ENCODE measurements around the gene ADGRL3.

Gene ADGRL3

DNA sequence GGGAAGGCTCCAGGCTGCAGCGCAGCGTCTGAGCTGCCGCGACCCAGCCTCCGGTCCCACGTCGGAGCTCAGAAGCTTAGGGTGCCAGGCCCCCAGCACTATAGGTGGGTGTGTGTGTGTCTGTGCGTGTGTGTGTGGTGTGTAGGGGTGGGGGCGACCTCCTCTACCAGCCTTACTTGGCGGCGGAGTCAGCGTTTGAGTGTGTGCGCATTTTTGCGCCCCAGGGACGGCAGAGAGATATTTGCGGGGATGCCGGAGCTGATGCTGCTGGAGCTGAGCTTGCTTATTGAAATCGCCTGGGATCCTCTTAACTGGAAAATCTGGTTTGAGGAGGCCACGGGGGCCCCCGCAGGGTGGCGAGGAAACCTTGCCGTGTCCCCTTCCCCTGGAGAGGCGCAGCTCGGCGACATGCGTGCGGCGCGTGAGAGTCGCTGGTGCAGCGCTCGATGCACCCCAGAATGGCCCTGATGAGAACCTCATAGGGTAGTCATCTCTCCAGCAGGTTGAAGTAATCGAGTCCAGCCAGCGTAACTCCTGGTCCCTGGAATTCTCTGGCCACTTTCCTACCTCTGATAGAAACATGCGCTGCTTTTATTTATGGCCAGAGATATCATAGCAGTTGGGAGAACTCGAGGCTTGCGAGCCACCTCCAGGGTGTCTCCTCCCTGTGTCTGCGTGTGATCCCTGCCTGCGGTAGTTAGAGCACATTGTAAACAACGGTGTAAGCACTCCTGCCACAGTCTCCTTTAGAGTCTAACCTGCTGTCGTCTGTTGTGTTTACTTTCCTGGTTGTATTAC lies 2.7 kb downstream of the ADGRL3 start:
- Histone ChIP-seq H4K20me1 (ENCODE audit: insufficient read depth, low read length) (no peaks in the 10 kb centered on the region), H3K27ac (ENCODE audit: low read length) (no peak overlapping the region), H3K4me1 (ENCODE audit: insufficient read depth, low read length) (no peaks in the 10 kb centered on the region), H3K36me3 (ENCODE audit: insufficient read depth, low read length) (no peaks in the 10 kb centered on the region), H3K4me2 (ENCODE audit: insufficient read depth, low read length) (no peak overlapping the region), H3K27me3 (ENCODE audit: insufficient read depth, low read length, poor library complexity) (no peaks in the 10 kb centered on the region), H3K9ac (ENCODE audit: low read depth, low read length) (no peak overlapping the region), H3K9me3 (ENCODE audit: insufficient read depth, low read length, severe bottlenecking) (peaks cover 4% of the 10 kb centered on the region), H2AFZ (ENCODE audit: low read depth, low read length) (no peak overlapping the region), H3K79me2 (ENCODE audit: insufficient read depth, low read length) (no peaks in the 10 kb centered on the region), H3K4me3 (ENCODE audit: low read depth in 1 of 2, low read length in 2 of 2) (no peak overlapping the region)
- ATAC-seq (ENCODE audit: insufficient read depth, low read depth) = no peak
- no peak for TF ChIP-seq EZH2 (IDR thresholded peaks at IDR 0.05; ENCODE audit: borderline replicate concordance, low read depth, low read length, severe bottlenecking)
- TF ChIP-seq, protein P1, sequence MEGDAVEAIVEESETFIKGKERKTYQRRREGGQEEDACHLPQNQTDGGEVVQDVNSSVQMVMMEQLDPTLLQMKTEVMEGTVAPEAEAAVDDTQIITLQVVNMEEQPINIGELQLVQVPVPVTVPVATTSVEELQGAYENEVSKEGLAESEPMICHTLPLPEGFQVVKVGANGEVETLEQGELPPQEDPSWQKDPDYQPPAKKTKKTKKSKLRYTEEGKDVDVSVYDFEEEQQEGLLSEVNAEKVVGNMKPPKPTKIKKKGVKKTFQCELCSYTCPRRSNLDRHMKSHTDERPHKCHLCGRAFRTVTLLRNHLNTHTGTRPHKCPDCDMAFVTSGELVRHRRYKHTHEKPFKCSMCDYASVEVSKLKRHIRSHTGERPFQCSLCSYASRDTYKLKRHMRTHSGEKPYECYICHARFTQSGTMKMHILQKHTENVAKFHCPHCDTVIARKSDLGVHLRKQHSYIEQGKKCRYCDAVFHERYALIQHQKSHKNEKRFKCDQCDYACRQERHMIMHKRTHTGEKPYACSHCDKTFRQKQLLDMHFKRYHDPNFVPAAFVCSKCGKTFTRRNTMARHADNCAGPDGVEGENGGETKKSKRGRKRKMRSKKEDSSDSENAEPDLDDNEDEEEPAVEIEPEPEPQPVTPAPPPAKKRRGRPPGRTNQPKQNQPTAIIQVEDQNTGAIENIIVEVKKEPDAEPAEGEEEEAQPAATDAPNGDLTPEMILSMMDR (IDR thresholded peaks at IDR 0.05; ENCODE audit: borderline replicate concordance, extremely low read depth, low read length, poor library complexity, severe bottlenecking) = no peak
- no peak for DNase-seq

DNA sequence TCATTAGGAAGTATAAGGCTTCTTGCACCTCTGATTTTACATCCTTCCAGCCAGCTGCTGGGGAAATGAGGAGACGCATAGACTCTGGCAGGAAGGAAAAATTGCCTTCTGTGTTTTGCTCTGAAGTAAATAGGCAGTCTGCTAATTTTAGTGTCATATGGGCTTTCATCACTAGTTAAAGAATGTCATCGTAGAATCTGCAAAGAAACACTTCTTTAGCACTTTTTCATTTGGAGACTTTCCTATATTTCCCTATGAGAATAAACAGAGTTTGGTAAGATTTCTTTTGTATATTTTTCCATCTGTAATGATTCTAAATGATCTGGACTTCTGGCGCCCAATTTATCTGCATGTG lies 3.3 kb downstream of the ADGRL3 start:
- ATAC-seq (ENCODE audit: insufficient read depth, low read depth) (no peak), DNase-seq (no peak)
- no peak overlapping the region for H3K4me2 ChIP-seq (ENCODE audit: insufficient read depth, low read length)
- H3K79me2 ChIP-seq (ENCODE audit: insufficient read depth, low read length) = no peaks in the 10 kb centered on the region
- no peak for TF ChIP-seq EZH2 (IDR thresholded peaks at IDR 0.05; ENCODE audit: borderline replicate concordance, low read depth, low read length, severe bottlenecking)
- TF ChIP-seq, protein P1 (IDR thresholded peaks at IDR 0.05; ENCODE audit: borderline replicate concordance, extremely low read depth, low read length, poor library complexity, severe bottlenecking) = no peak
- H2AFZ ChIP-seq (ENCODE audit: low read depth, low read length) = no peak overlapping the region
- no peak overlapping the region for H3K27ac ChIP-seq (ENCODE audit: low read length)
- H3K9ac ChIP-seq (ENCODE audit: low read depth, low read length) = no peak overlapping the region
- peaks cover 4% of the 10 kb centered on the region for H3K9me3 ChIP-seq (ENCODE audit: insufficient read depth, low read length, severe bottlenecking)
- H4K20me1 ChIP-seq (ENCODE audit: insufficient read depth, low read length) = no peaks in the 10 kb centered on the region
- no peaks in the 10 kb centered on the region for H3K4me1 ChIP-seq (ENCODE audit: insufficient read depth, low read length)
- H3K27me3 ChIP-seq (ENCODE audit: insufficient read depth, low read length, poor library complexity) = no peaks in the 10 kb centered on the region
- no peaks in the 10 kb centered on the region for H3K36me3 ChIP-seq (ENCODE audit: insufficient read depth, low read length)
- H3K4me3 ChIP-seq (ENCODE audit: low read depth in 1 of 2, low read length in 2 of 2) = no peak overlapping the region

DNA sequence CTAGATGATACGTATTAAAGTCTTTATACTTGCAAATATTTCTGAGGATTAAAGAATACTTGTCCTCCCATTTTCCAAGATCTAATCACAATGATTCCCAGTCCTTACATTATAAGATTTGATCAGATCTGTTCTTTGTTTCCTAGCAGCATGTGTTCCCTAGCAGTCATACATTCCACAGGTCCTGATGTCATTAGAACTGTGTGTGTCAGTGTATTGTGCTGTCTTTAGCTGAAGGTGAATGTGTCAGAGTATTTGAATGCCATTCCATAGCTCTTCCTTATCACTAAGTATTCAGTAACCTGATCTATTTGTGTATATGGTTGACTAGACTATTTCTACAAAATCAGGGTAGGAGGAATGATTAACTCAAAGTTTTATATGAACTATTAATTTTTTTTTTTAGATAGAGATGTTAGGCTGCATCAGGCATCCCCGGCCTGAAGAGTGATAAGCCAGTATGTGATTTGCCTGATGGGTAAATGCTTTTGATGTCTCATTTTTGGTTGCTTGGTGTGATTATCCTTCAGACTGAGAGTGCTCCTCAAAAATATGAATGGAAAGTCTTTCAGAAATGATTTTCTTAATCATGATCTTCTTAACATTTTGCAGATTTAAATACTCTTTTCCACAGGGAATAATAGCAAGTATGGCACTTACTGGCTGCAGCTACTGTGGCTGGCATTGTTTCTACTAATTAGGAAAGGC lies 4.4 kb downstream of the ADGRL3 start:
- H3K4me3 ChIP-seq (ENCODE audit: low read depth in 1 of 2, low read length in 2 of 2) = no peak overlapping the region
- H3K36me3 ChIP-seq (ENCODE audit: insufficient read depth, low read length) = no peaks in the 10 kb centered on the region
- H3K4me2 ChIP-seq (ENCODE audit: insufficient read depth, low read length) = no peak overlapping the region
- no peak overlapping the region for H3K9ac ChIP-seq (ENCODE audit: low read depth, low read length)
- H4K20me1 ChIP-seq (ENCODE audit: insufficient read depth, low read length) = no peaks in the 10 kb centered on the region
- no peaks in the 10 kb centered on the region for H3K27me3 ChIP-seq (ENCODE audit: insufficient read depth, low read length, poor library complexity)
- no peaks in the 10 kb centered on the region for H3K79me2 ChIP-seq (ENCODE audit: insufficient read depth, low read length)
- no peaks in the 10 kb centered on the region for H3K4me1 ChIP-seq (ENCODE audit: insufficient read depth, low read length)
- no peak overlapping the region for H2AFZ ChIP-seq (ENCODE audit: low read depth, low read length)
- H3K27ac ChIP-seq (ENCODE audit: low read length) = no peak overlapping the region
- no peak for DNase-seq
- no peak for TF ChIP-seq EZH2 (IDR thresholded peaks at IDR 0.05; ENCODE audit: borderline replicate concordance, low read depth, low read length, severe bottlenecking)
- TF ChIP-seq, protein P1 (IDR thresholded peaks at IDR 0.05; ENCODE audit: borderline replicate concordance, extremely low read depth, low read length, poor library complexity, severe bottlenecking) = no peak
- ATAC-seq (ENCODE audit: insufficient read depth, low read depth) = no peak
- H3K9me3 ChIP-seq (ENCODE audit: insufficient read depth, low read length, severe bottlenecking) = peaks cover 4% of the 10 kb centered on the region
